Hematopoietic multipotent progenitor cell treated with erythropoietin and hydrocortisone succinate and interleukin-3 and kit ligand, for 6 days (in vitro differentiated cells): Measurements from ENCODE around the gene ZC3H14.

Experiments used
- DNase-seq: peaks from one replicate; pipeline ENCODE4 v3.0.0-alpha.2; 2015

ZC3H14 gene

DNA sequence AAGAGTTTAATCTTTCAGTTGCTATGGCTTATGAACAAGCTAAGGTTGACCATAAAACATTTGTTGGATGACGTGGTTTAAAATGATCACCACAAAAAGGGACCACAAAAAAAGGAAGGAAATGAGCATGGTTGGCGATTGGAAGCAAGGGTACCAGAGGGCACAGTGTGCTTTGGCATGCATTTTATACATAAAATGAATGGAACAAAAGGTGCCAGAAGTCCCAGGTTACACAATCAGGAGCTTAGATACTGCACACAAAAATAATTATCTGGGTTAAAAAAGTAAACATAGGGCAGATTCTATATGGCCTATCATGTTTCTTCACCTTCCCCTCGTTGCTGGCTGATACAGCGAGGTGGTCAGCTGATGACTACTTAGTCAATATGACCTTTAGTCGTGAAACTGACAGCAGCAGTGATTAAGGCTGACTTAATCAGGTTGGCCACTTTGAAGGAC lies 50.7 kb downstream of the ZC3H14 start:
- DNase-seq, result peak; percentile 53

DNA sequence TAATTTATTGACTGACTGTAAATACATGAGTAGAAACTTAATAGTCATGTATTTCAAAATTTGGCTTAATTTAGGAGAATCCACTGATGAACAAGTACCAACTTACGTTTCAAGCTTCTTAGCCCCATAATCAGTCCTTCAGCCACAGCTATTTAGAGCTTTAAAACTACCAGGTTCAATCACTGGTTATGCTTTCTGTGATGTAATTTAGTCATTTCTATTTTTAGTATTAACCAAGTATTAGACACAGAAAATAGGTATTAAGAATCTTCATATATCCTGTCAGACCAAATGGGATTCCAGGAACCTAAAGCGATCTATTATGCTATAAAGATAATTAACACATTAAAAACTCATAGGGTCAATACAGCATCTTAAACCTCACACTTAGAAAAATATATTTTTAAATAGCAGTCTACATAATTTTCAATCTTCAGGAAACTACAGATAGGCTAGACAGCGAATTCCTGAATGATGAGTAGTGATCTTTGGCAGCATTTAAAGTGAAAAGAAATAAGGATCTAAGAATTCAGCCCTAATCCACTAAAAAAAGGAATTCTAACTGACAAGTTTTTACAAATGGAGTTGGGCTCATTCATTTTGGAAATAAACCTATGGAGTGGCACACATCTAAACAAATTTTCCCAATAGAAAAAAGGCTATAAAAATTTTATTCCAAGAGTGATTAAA lies 51.5 kb downstream of the ZC3H14 start:
- no peak for DNase-seq

GRCh38 chr14:88616697-88617096 lies 53.9 kb downstream of the ZC3H14 start:
- no peak for DNase-seq

DNA sequence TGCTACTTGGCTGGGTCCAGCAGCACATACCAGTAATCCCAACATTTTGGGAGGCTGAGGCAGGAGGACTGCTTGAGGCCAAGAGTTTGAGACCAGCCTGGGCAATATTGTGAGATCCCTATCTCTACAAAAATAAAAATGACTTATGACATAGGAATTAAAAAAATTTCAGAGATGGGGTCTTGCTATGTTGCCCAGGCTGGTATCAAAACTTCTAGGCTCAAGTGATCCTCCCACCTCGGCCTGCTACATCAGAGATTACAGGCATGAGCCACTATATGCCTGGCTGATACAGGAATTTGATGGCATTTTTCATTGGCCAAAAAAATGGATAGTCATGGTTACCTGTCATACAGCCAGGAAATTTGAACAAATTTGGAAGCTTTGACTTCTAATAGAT lies 54.6 kb downstream of the ZC3H14 start:
- no peak for DNase-seq

DNA sequence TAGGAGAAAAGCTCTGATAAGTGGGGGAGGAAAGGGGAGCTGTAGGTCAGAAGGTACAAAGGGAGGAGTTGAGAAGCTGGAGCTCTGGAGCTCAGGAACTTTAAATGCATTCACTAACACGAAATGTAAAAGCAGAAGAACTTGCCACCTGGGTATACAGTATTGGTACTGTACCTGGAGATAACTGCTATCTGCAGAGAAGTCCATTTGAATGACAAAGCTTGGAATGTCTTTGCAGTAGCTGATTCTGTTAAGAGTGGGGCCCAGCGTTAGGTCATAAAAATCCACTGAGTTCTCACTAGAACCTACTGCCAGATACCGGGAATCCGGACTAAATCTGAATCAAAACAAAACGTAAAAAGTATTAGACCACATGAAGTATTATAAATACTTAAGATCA lies 55.6 kb downstream of the ZC3H14 start:
- no peak for DNase-seq

DNA sequence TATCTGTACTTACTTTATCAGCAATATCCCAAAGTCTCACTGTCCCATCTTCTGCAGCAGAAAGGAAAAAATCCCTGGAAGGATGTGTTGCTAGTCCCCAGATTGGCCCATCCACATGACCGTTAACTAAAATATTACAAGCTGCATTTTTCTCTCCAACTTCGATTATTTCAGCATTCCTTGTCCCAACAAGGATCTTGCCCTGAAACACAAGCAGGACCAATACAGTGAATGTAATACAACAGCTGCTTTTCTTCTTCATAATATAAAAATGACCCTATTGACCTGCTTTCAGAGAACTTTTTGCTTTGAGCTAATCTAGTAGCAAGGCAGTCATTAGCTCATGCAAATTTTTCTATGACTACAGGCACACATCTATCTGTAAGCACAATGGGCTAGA lies 58.3 kb downstream of the ZC3H14 start:
- DNase-seq, result no peak

GRCh38 chr14:88625671-88626070 lies 62.8 kb downstream of the ZC3H14 start:
- DNase-seq, result no peak

DNA sequence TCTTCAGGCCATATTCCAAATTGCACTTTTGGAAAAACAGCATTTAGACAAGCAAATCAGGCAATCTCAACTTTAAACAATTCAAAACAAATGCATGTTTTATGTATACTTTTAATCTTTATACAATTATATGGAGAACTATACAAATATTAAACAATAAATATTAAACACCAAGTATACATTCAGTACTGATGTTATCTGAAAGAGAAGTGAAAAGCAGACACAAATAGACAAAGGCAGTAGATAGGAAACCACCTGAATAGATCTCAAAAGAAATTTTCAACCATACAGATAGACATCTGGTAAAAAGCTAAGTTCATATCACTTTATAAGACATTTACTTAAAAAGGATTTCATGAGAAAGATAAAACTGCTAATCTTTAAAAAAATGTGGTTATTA lies 65.2 kb downstream of the ZC3H14 start:
- no peak for DNase-seq

DNA sequence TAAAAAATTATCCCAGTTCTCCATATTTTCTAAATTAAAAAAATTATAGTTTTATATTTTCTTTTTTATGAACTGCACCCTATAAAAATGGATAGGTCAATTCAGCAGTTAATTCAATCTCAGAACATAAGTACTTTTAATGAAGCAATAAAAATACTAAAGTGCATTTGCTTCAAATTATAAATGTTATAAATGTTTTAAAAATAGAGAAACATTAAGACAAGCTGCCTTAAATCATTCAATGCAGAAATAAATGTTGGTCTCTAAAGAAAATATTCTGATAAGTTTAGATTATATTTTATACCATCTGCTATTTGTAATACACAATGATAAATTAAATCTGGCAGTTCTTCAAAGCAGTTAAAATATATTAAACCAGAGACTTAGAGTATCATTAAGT lies 65.6 kb downstream of the ZC3H14 start:
- no peak for DNase-seq

GRCh38 chr14:88630565-88630964 lies 67.7 kb downstream of the ZC3H14 start:
- DNase-seq, result no peak

GRCh38 chr14:88631091-88631490 lies 68.3 kb downstream of the ZC3H14 start:
- no peak for DNase-seq

GRCh38 chr14:88632512-88632911 lies 69.7 kb downstream of the ZC3H14 start:
- no peak for DNase-seq

GRCh38 chr14:88639221-88639620 lies 76.4 kb downstream of the ZC3H14 start:
- no peak for DNase-seq

DNA sequence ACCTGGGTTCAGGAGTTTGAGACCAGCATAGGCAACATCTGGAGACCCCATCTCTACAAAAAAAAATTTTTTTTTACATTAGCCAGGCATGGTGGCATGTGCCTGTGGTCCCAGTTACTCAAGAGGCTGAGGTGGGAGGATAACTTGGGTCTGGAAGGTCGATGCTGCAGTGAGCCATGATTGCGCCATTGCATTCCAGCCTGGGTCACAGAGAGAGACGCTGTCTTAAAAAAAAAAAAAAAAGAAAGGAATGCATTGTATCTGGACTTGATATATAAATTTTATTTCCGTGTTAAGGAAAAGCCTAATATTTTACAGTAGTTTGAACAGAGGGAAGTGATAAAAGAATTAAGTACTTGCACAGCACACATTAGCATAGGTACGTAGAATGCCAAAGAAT lies 97.2 kb downstream of the ZC3H14 start:
- no peak for DNase-seq

DNA sequence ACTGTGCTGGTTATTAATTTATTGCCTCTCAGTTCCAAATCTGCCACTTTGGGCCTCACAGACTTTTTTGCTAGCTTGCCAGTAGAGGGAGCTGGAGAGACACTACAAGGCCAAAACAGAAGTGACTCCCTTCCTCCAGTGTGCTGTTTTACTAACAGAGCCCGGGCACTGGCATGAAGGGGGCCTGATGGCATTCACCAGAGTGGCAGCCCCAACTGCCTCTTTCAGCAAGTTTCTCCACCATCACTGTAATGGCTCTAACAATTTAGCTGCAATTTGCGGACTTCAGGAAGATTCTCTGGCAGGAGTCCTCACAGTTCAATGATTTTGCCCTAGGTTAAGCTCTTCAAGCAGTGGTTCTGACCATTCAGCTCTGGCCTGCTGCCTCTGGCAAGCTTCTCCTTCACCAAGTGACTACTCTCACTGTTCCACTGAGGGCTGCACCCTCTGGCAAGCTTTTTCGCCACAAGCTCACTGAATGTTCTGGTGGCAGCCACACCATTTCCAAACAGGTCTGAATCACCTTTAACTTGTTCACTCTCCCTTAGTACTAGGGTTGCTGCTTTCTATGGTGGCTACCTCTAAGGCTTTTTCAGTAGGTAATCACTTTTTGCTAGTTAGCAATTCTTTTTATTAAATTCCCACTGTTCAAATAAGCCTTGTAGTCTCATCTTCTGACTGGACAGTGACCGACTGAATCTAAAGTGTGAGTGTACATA lies 104.9 kb downstream of the ZC3H14 start:
- peak; percentile 92 for DNase-seq

GRCh38 chr14:88668448-88669116 lies 105.7 kb downstream of the ZC3H14 start:
- DNase-seq, result no peak

DNA sequence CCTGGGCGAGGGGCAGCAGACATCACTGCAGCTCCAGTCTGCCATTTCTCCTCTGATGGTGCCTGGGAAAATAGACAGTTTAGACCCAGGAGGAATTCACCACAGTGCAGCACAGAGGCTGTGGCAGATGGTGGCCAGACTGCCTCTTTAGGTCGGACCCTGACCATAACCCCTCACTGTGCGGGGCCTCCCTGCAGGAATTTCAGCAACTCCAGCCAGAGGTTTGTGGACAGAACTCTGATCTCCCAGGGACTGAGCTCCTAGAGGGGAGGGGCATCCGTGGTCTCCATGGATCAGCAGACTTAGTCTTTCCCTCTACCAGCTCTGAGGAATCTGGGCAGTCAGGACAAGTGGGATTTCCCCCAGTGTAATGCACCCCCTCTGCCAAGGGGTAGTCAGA lies 106.5 kb downstream of the ZC3H14 start:
- no peak for DNase-seq
